Measurements from ENCODE around the gene IRF4.

Gene IRF4

GRCh38 chr6:431986-432385, 40.4 kb downstream of the IRF4 start (continued):
- no peak for TF ChIP-seq TSHZ2 (CRISPR knock-in tag; IDR thresholded peaks at IDR 0.05)
- no peak for TF ChIP-seq ESRRG (CRISPR knock-in tag; IDR thresholded peaks at IDR 0.05)

GRCh38 chr6:434051-434705, 42.6 kb downstream of the IRF4 start:
- TF ChIP-seq TCF4 (CRISPR knock-in tag; IDR thresholded peaks at IDR 0.05; ENCODE audit: borderline replicate concordance) = no peak
- TF ChIP-seq ESRRG (CRISPR knock-in tag; IDR thresholded peaks at IDR 0.05) = no peak
- TF ChIP-seq CREB5 (CRISPR knock-in tag; IDR thresholded peaks at IDR 0.05; ENCODE audit: low read depth) = no peak
- no peak for TF ChIP-seq ZFP30 (CRISPR knock-in tag; IDR thresholded peaks at IDR 0.05)
- no peak for TF ChIP-seq SNAI2 (CRISPR knock-in tag; IDR thresholded peaks at IDR 0.05)
- no peak for TF ChIP-seq BACH2 (CRISPR knock-in tag; IDR thresholded peaks at IDR 0.05; ENCODE audit: borderline replicate concordance)
- TF ChIP-seq ISL1 (CRISPR knock-in tag; IDR thresholded peaks at IDR 0.05) = no peak
- no peak for TF ChIP-seq ZFP3 (CRISPR knock-in tag; IDR thresholded peaks at IDR 0.05)
- no peak for TF ChIP-seq CSDC2 (CRISPR knock-in tag; IDR thresholded peaks at IDR 0.05)
- no peak for TF ChIP-seq RARB (CRISPR knock-in tag; IDR thresholded peaks at IDR 0.05)
- ATAC-seq = no peak

GRCh38 chr6:435441-436307, 44.1 kb downstream of the IRF4 start:
- ATAC-seq = no peak; the same call in 2 of the 3 replicates
- no peak for TF ChIP-seq RARB (CRISPR knock-in tag; IDR thresholded peaks at IDR 0.05)
- TF ChIP-seq ZNF70 (CRISPR knock-in tag; IDR thresholded peaks at IDR 0.05) = no peak
- TF ChIP-seq ZFP3 (CRISPR knock-in tag; IDR thresholded peaks at IDR 0.05) = no peak
- TF ChIP-seq TCF4 (CRISPR knock-in tag; IDR thresholded peaks at IDR 0.05; ENCODE audit: borderline replicate concordance) = no peak
- TF ChIP-seq CSRNP3 (CRISPR knock-in tag; IDR thresholded peaks at IDR 0.05) = no peak
- TF ChIP-seq TSHZ2 (CRISPR knock-in tag; IDR thresholded peaks at IDR 0.05) = no peak
- no peak for TF ChIP-seq CSDC2 (CRISPR knock-in tag; IDR thresholded peaks at IDR 0.05)
- no peak for TF ChIP-seq ZFP30 (CRISPR knock-in tag; IDR thresholded peaks at IDR 0.05)
- no peak for TF ChIP-seq ZC3H10 (CRISPR knock-in tag; IDR thresholded peaks at IDR 0.05)
- TF ChIP-seq ZNF565 (CRISPR knock-in tag; conservative IDR thresholded peaks at IDR 0.05; ENCODE audit: low read depth) = no peak
- no peak for TF ChIP-seq POU6F1 (CRISPR knock-in tag; IDR thresholded peaks at IDR 0.05; ENCODE audit: borderline replicate concordance, low read depth)
- no peak for TF ChIP-seq TOX (CRISPR knock-in tag; IDR thresholded peaks at IDR 0.05; ENCODE audit: borderline replicate concordance)
- no peak for TF ChIP-seq ISL1 (CRISPR knock-in tag; IDR thresholded peaks at IDR 0.05)
- TF ChIP-seq BACH2 (CRISPR knock-in tag; IDR thresholded peaks at IDR 0.05; ENCODE audit: borderline replicate concordance) = no peak

Data from SK-N-SH treated with all-trans-retinoic acid at 6 μM for 48 hours (cell line).